ENCODE results near the gene RPS6KA3.

GRCh38 chrX:20265726-20266681 is 705 bp downstream of the RPS6KA3 start:
- no peak for TF ChIP-seq CTCF (optimal IDR thresholded peaks at IDR 0.05 in 1 of 3, IDR thresholded peaks at IDR 0.05 in 1 of 3, conservative IDR thresholded peaks at IDR 0.05 in 1 of 3; ENCODE audit: extremely low read depth in 1 of 3, insufficient read depth in 2 of 3, low read length in 3 of 3)
- TF ChIP-seq EZH2 (IDR thresholded peaks at IDR 0.05; ENCODE audit: low read length), result no peak

All from keratinocyte (primary cell).